ENCODE results near the gene TLX2. TPM values are rescaled to one million over a fixed set of nuclear protein-coding genes. Genes with fewer than 3 reads are reported as not detected.
"Not testable (repeated sequence)": the region's sequence is repeated elsewhere in the genome, so short reads cannot be mapped to it uniquely, and the experiment has no call there.

Gene TLX2
- total RNA-seq, 1 donor, result 0.36 TPM

DNA sequence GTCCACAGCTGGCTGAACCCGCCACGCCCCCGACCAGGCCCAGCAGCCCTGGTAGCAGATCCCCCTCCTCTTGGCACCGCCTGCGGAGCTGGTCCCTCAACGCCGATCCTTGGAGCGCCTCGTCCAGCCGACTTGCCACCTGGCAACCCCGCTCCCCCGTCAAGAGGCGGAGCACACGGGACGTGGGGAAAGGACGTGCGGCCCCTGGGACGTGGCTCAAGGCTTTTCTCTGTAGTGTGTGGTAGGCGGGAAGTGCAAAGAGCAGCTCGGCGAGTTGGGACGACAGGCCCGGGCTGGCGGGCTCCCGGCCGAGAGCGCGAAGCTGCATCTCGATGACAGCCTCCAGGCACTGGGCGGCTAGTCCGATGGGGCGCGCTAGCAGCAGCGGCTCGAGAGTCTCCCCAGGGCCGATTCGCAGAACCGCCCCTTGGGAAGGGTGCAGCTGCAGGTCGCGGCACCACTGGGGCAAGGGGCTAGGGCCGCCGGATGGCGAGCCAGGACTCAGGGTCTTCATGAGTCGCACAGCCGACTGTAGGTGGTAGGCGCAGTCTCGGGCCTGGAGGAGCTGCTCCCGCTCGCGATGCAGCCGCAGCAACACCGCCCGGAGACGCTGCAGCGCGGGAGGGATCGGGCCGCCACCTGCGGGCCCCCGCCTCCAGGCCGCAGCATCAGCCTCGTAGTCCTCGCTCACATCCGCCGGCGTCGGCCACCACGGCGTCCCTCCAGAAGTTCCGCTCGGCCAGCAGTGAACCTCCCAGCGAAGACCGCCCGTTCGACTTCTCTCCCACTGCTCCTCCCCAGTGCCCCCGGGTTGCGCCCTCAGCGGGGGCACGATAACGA lies 32.1 kb upstream of the TLX2 start:
- Histone ChIP-seq H3K27ac (ENCODE audit: low read depth, low read length) (peak overlapping the region; percentile 77), H3K27me3 (ENCODE audit: insufficient read depth, low read length) (no peaks in the 10 kb centered on the region), H2AFZ (ENCODE audit: low read length) (peak overlapping the region; percentile 99), H3K4me3 (ENCODE audit: insufficient read depth, low read length) (peak overlapping the region; percentile 95), H4K20me1 (ENCODE audit: insufficient read depth, low read length) (no peaks in the 10 kb centered on the region), H3K36me3 (ENCODE audit: insufficient read depth, low read length) (peaks cover 33% of the 10 kb centered on the region), H3K4me1 (ENCODE audit: insufficient read depth, low read length) (peaks cover 18% of the 10 kb centered on the region), H3K79me2 (ENCODE audit: insufficient read depth, low read length) (peaks cover 65% of the 10 kb centered on the region), H3K4me2 (ENCODE audit: insufficient read depth, low read length) (peak overlapping the region; percentile 94), H3K9me3 (ENCODE audit: low read depth, low read length) (no peaks in the 10 kb centered on the region)
- DNase-seq (ENCODE audit: insufficient read length, low spot score, missing footprints), result peak; percentile 88
- TF ChIP-seq, protein P1, sequence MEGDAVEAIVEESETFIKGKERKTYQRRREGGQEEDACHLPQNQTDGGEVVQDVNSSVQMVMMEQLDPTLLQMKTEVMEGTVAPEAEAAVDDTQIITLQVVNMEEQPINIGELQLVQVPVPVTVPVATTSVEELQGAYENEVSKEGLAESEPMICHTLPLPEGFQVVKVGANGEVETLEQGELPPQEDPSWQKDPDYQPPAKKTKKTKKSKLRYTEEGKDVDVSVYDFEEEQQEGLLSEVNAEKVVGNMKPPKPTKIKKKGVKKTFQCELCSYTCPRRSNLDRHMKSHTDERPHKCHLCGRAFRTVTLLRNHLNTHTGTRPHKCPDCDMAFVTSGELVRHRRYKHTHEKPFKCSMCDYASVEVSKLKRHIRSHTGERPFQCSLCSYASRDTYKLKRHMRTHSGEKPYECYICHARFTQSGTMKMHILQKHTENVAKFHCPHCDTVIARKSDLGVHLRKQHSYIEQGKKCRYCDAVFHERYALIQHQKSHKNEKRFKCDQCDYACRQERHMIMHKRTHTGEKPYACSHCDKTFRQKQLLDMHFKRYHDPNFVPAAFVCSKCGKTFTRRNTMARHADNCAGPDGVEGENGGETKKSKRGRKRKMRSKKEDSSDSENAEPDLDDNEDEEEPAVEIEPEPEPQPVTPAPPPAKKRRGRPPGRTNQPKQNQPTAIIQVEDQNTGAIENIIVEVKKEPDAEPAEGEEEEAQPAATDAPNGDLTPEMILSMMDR (IDR thresholded peaks at IDR 0.05; ENCODE audit: extremely low read depth, low read depth, low read length), result no peak

DNA sequence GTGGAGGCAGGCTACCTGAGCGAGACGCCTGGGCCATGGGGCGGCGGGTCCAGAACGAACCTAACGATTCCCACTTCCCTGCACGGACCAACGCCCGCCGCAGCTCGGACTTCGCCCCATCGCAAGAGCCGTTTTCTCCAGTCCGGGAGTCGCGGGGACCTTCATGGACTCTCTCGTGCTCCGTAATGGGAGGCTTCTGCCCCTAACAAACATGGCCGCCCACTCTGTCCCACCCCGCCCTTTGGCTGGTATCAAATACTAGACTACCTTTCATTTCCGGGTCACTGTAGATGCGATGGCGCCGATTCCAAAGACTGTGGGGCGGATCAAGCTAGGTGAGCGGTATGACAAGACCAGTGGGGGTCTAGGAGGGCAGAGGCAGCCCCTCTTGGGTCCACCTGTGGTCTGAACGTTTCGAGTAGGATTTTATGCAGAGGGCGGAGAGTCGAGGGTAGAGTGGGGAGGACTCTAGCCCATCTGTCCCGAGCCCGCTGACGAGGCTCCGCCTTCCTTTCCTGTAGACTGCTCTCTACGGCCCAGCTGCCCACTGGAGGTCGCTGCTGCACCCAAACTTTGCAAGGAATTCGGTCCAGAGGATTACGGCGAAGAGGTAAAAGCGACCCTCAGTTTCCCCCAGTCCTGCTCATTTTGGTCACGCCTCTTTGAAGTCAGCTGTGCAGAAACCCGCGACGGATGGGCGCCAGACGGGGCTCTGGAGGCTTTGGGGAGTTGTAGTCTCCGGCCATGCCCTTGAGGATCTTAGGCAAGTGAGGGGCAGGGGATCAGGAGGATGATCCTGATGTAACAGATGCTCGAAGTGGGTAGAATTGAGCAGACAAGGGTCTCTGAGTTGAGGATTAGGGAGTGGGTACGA lies 31.2 kb upstream of the TLX2 start, which contains the start of the genes CCDC142 and TTC31:
TSS of gene CCDC142 (minus strand) at position 198 of the 874 bp plus-strand sequence. CDS start at position 37, 161 bp downstream.
TSS of gene TTC31 (plus strand) at position 281 of the 874 bp plus-strand sequence. CDS start at position 296, 15 bp downstream.
- Histone ChIP-seq H3K36me3 (ENCODE audit: insufficient read depth, low read length) (peaks cover 30% of the 10 kb centered on the region), H3K4me3 (ENCODE audit: insufficient read depth, low read length) (peak within 1 kb of the TSS; percentile 95), H3K9me3 (ENCODE audit: low read depth, low read length) (no peaks in the 10 kb centered on the region), H3K4me1 (ENCODE audit: insufficient read depth, low read length) (peaks cover 25% of the 10 kb centered on the region), H3K4me2 (ENCODE audit: insufficient read depth, low read length) (peak within 1 kb of the TSS; percentile 94), H4K20me1 (ENCODE audit: insufficient read depth, low read length) (no peaks in the 10 kb centered on the region), H3K27ac (ENCODE audit: low read depth, low read length) (peak within 1 kb of the TSS; percentile 77), H3K79me2 (ENCODE audit: insufficient read depth, low read length) (peaks cover 62% of the 10 kb centered on the region), H3K27me3 (ENCODE audit: insufficient read depth, low read length) (no peaks in the 10 kb centered on the region), H2AFZ (ENCODE audit: low read length) (peak within 1 kb of the TSS; percentile 99)
- TF ChIP-seq, protein P1 (IDR thresholded peaks at IDR 0.05; ENCODE audit: extremely low read depth, low read depth, low read length), result peak; percentile 97
- DNase-seq (ENCODE audit: insufficient read length, low spot score, missing footprints), result peak; percentile 98

DNA sequence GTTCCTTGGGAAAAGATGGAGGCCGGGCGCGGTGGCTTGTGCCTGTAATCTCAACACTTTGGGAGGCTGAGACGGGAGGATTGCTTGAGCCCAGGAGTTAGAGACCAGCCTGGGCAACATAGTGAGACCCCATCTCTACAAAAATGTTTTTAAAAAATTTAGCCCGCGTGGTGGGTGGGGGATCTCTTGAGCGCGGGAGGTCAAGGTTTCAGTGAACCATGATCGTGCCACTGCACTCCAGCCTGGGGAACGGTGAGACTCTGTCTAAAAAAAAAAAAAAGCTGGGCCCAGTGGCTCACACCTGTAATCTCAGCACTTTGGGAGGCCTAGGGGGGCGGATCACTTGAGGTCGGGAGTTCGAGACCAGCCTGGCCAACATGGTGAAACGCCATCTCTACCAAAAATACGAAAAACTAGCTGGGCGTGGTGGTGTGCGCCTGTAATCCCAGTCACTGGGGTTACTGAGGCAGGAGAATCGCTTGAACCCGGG lies 30.5 kb upstream of the TLX2 start:
- Histone ChIP-seq H3K27ac (ENCODE audit: low read depth, low read length) (peak overlapping the region; percentile 77), H3K4me3 (ENCODE audit: insufficient read depth, low read length) (peak overlapping the region; percentile 95), H3K79me2 (ENCODE audit: insufficient read depth, low read length) (peaks cover 62% of the 10 kb centered on the region)

DNA sequence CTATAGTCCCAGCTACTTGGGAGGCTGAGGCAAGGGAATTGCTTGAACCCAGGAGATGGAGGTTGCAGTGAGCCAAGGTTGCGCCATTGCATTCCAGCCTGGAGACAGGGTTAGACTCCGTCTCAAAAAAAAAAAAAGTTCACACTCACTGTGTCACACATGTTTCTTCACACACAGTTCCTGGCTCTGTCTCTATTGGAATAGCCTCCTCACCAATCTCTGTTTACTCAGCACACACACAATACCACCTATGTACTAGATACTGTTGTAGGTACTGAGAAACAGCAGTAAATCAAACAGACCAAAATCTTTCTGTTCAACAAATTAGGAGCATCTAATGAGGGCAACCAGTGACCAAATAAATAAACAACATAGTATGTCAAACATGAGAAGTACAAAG lies 28.1 kb upstream of the TLX2 start:
- Histone ChIP-seq H3K4me3 (ENCODE audit: insufficient read depth, low read length) (no peak overlapping the region), H4K20me1 (ENCODE audit: insufficient read depth, low read length) (no peaks in the 10 kb centered on the region), H3K4me1 (ENCODE audit: insufficient read depth, low read length) (peaks cover 33% of the 10 kb centered on the region), H3K9me3 (ENCODE audit: low read depth, low read length) (no peaks in the 10 kb centered on the region), H3K79me2 (ENCODE audit: insufficient read depth, low read length) (peaks cover 57% of the 10 kb centered on the region), H3K27ac (ENCODE audit: low read depth, low read length) (no peak overlapping the region), H3K27me3 (ENCODE audit: insufficient read depth, low read length) (no peaks in the 10 kb centered on the region), H3K36me3 (ENCODE audit: insufficient read depth, low read length) (peaks cover 23% of the 10 kb centered on the region), H2AFZ (ENCODE audit: low read length) (no peak overlapping the region), H3K4me2 (ENCODE audit: insufficient read depth, low read length) (no peak overlapping the region)
- TF ChIP-seq, protein P1 (IDR thresholded peaks at IDR 0.05; ENCODE audit: extremely low read depth, low read depth, low read length), result no peak
- no peak for DNase-seq (ENCODE audit: insufficient read length, low spot score, missing footprints)

More for the DNA sequence above, 30.5 kb upstream of the TLX2 start:
- not testable (repeated sequence) for H3K9me3 ChIP-seq (ENCODE audit: low read depth, low read length); DNase-seq (ENCODE audit: insufficient read length, low spot score, missing footprints); H3K27me3 ChIP-seq (ENCODE audit: insufficient read depth, low read length); H4K20me1 ChIP-seq (ENCODE audit: insufficient read depth, low read length)
- Histone ChIP-seq H3K4me2 (ENCODE audit: insufficient read depth, low read length) (peak overlapping the region; percentile 94), H3K4me1 (ENCODE audit: insufficient read depth, low read length) (peaks cover 31% of the 10 kb centered on the region), H3K36me3 (ENCODE audit: insufficient read depth, low read length) (peaks cover 30% of the 10 kb centered on the region), H2AFZ (ENCODE audit: low read length) (peak overlapping the region; percentile 99)

Data from osteoblast (primary cell).